Measurements from ENCODE around the gene LAPTM4A.

LAPTM4A gene

GRCh38 chr2:20051532-20052228 lies at the start of gene LAPTM4A:
LAPTM4A (minus strand) TSS chr2:20051628; CDS start chr2:20051520, 108 bp downstream.
- peak within 1 kb of the TSS; percentile 85 for H3K4me3 ChIP-seq (ENCODE audit: low read depth, low read length)
- no peaks in the 10 kb centered on the region for H3K9me3 ChIP-seq (ENCODE audit: control insufficient read depth, insufficient read depth, low read length)
- H3K4me1 ChIP-seq (ENCODE audit: control insufficient read depth, insufficient read depth, low read length) = peaks cover 21% of the 10 kb centered on the region
- H3K9ac ChIP-seq (ENCODE audit: low read depth, low read length) = peak within 1 kb of the TSS; percentile 95
- no peaks in the 10 kb centered on the region for H3K36me3 ChIP-seq (ENCODE audit: control insufficient read depth, insufficient read depth, low read length)
- peak within 1 kb of the TSS; percentile 89 for H3K27ac ChIP-seq (ENCODE audit: low read depth, low read length)
- no peaks in the 10 kb centered on the region; the same call in 1 of the 2 replicates for H3K27me3 ChIP-seq (ENCODE audit: control insufficient read depth, insufficient read depth, low read length)

- Histone ChIP-seq H3K27me3 (ENCODE audit: control insufficient read depth, insufficient read depth, low read length) (0 out of 2 replicates have a peak, but pooled peaks cover 3% of the 10 kb centered on the region), H3K9ac (ENCODE audit: low read depth, low read length) (no peak overlapping the region), H3K27ac (ENCODE audit: low read depth, low read length) (no peak overlapping the region), H3K9me3 (ENCODE audit: control insufficient read depth, insufficient read depth, low read length) (no peaks in the 10 kb centered on the region), H3K4me3 (ENCODE audit: low read depth, low read length) (no peak overlapping the region), H3K4me1 (ENCODE audit: control insufficient read depth, insufficient read depth, low read length) (no peaks in the 10 kb centered on the region), H3K36me3 (ENCODE audit: control insufficient read depth, insufficient read depth, low read length) (no peaks in the 10 kb centered on the region)
Measured at GRCh38 chr2:20100711-20101110, 49.3 kb upstream of the LAPTM4A start.

- Histone ChIP-seq H3K9ac (ENCODE audit: low read depth, low read length) (no peak overlapping the region), H3K36me3 (ENCODE audit: control insufficient read depth, insufficient read depth, low read length) (no peaks in the 10 kb centered on the region), H3K4me1 (ENCODE audit: control insufficient read depth, insufficient read depth, low read length) (no peaks in the 10 kb centered on the region), H3K27me3 (ENCODE audit: control insufficient read depth, insufficient read depth, low read length) (no peaks in the 10 kb centered on the region), H3K9me3 (ENCODE audit: control insufficient read depth, insufficient read depth, low read length) (no peaks in the 10 kb centered on the region), H3K4me3 (ENCODE audit: low read depth, low read length) (no peak overlapping the region), H3K27ac (ENCODE audit: low read depth, low read length) (no peak overlapping the region)
Measured at GRCh38 chr2:20099780-20100179, 48.4 kb upstream of the LAPTM4A start.

GRCh38 chr2:20097889-20098714 lies 46.7 kb upstream of the LAPTM4A start:
- Histone ChIP-seq H3K9me3 (ENCODE audit: control insufficient read depth, insufficient read depth, low read length) (no peaks in the 10 kb centered on the region), H3K27ac (ENCODE audit: low read depth, low read length) (no peak overlapping the region), H3K4me3 (ENCODE audit: low read depth, low read length) (no peak overlapping the region), H3K4me1 (ENCODE audit: control insufficient read depth, insufficient read depth, low read length) (peaks cover 12% of the 10 kb centered on the region; the same call in 1 of the 2 replicates), H3K36me3 (ENCODE audit: control insufficient read depth, insufficient read depth, low read length) (no peaks in the 10 kb centered on the region), H3K9ac (ENCODE audit: low read depth, low read length) (no peak overlapping the region), H3K27me3 (ENCODE audit: control insufficient read depth, insufficient read depth, low read length) (no peaks in the 10 kb centered on the region)

GRCh38 chr2:20095469-20095868 lies 44.0 kb upstream of the LAPTM4A start:
- Histone ChIP-seq H3K4me3 (ENCODE audit: low read depth, low read length) (no peak overlapping the region), H3K9ac (ENCODE audit: low read depth, low read length) (no peak overlapping the region), H3K27ac (ENCODE audit: low read depth, low read length) (no peak overlapping the region), H3K27me3 (ENCODE audit: control insufficient read depth, insufficient read depth, low read length) (no peaks in the 10 kb centered on the region), H3K9me3 (ENCODE audit: control insufficient read depth, insufficient read depth, low read length) (no peaks in the 10 kb centered on the region), H3K4me1 (ENCODE audit: control insufficient read depth, insufficient read depth, low read length) (peaks cover 12% of the 10 kb centered on the region; the same call in 1 of the 2 replicates), H3K36me3 (ENCODE audit: control insufficient read depth, insufficient read depth, low read length) (no peaks in the 10 kb centered on the region)

- no peaks in the 10 kb centered on the region for H3K9me3 ChIP-seq (ENCODE audit: control insufficient read depth, insufficient read depth, low read length)
- no peaks in the 10 kb centered on the region for H3K27me3 ChIP-seq (ENCODE audit: control insufficient read depth, insufficient read depth, low read length)
- H3K4me1 ChIP-seq (ENCODE audit: control insufficient read depth, insufficient read depth, low read length) = peaks cover 12% of the 10 kb centered on the region; the same call in 1 of the 2 replicates
- H3K27ac ChIP-seq (ENCODE audit: low read depth, low read length) = no peak overlapping the region
- H3K9ac ChIP-seq (ENCODE audit: low read depth, low read length) = no peak overlapping the region
- H3K4me3 ChIP-seq (ENCODE audit: low read depth, low read length) = no peak overlapping the region
- no peaks in the 10 kb centered on the region for H3K36me3 ChIP-seq (ENCODE audit: control insufficient read depth, insufficient read depth, low read length)
Measured at GRCh38 chr2:20094955-20095354, 43.5 kb upstream of the LAPTM4A start.

GRCh38 chr2:20094142-20094755 lies 42.8 kb upstream of the LAPTM4A start:
- H3K9me3 ChIP-seq (ENCODE audit: control insufficient read depth, insufficient read depth, low read length) = no peaks in the 10 kb centered on the region
- H3K4me3 ChIP-seq (ENCODE audit: low read depth, low read length) = no peak overlapping the region
- H3K36me3 ChIP-seq (ENCODE audit: control insufficient read depth, insufficient read depth, low read length) = no peaks in the 10 kb centered on the region
- H3K9ac ChIP-seq (ENCODE audit: low read depth, low read length) = no peak overlapping the region; the same call in 1 of the 2 replicates
- H3K4me1 ChIP-seq (ENCODE audit: control insufficient read depth, insufficient read depth, low read length) = peaks cover 19% of the 10 kb centered on the region; the same call in 1 of the 2 replicates
- H3K27me3 ChIP-seq (ENCODE audit: control insufficient read depth, insufficient read depth, low read length) = no peaks in the 10 kb centered on the region
- no peak overlapping the region for H3K27ac ChIP-seq (ENCODE audit: low read depth, low read length)

- H3K4me3 ChIP-seq (ENCODE audit: low read depth, low read length) = no peak overlapping the region
- H3K27ac ChIP-seq (ENCODE audit: low read depth, low read length) = peak overlapping the region; percentile 38
- H3K27me3 ChIP-seq (ENCODE audit: control insufficient read depth, insufficient read depth, low read length) = no peaks in the 10 kb centered on the region
- peaks cover 19% of the 10 kb centered on the region; the same call in 1 of the 2 replicates for H3K4me1 ChIP-seq (ENCODE audit: control insufficient read depth, insufficient read depth, low read length)
- no peak overlapping the region; the same call in 1 of the 2 replicates for H3K9ac ChIP-seq (ENCODE audit: low read depth, low read length)
- H3K36me3 ChIP-seq (ENCODE audit: control insufficient read depth, insufficient read depth, low read length) = no peaks in the 10 kb centered on the region
- H3K9me3 ChIP-seq (ENCODE audit: control insufficient read depth, insufficient read depth, low read length) = no peaks in the 10 kb centered on the region
Measured at GRCh38 chr2:20093263-20094141, 42.1 kb upstream of the LAPTM4A start.

GRCh38 chr2:20092901-20093235 lies 41.4 kb upstream of the LAPTM4A start:
- peaks cover 19% of the 10 kb centered on the region; the same call in 1 of the 2 replicates for H3K4me1 ChIP-seq (ENCODE audit: control insufficient read depth, insufficient read depth, low read length)
- H3K36me3 ChIP-seq (ENCODE audit: control insufficient read depth, insufficient read depth, low read length) = no peaks in the 10 kb centered on the region
- H3K9ac ChIP-seq (ENCODE audit: low read depth, low read length) = no peak overlapping the region
- no peaks in the 10 kb centered on the region for H3K27me3 ChIP-seq (ENCODE audit: control insufficient read depth, insufficient read depth, low read length)
- no peak overlapping the region for H3K4me3 ChIP-seq (ENCODE audit: low read depth, low read length)
- H3K9me3 ChIP-seq (ENCODE audit: control insufficient read depth, insufficient read depth, low read length) = no peaks in the 10 kb centered on the region
- peak overlapping the region; percentile 38 for H3K27ac ChIP-seq (ENCODE audit: low read depth, low read length)

- no peaks in the 10 kb centered on the region for H3K27me3 ChIP-seq (ENCODE audit: control insufficient read depth, insufficient read depth, low read length)
- H3K9ac ChIP-seq (ENCODE audit: low read depth, low read length) = no peak overlapping the region
- no peak overlapping the region for H3K27ac ChIP-seq (ENCODE audit: low read depth, low read length)
- H3K36me3 ChIP-seq (ENCODE audit: control insufficient read depth, insufficient read depth, low read length) = no peaks in the 10 kb centered on the region
- no peak overlapping the region for H3K4me3 ChIP-seq (ENCODE audit: low read depth, low read length)
- H3K9me3 ChIP-seq (ENCODE audit: control insufficient read depth, insufficient read depth, low read length) = no peaks in the 10 kb centered on the region
- peaks cover 19% of the 10 kb centered on the region; the same call in 1 of the 2 replicates for H3K4me1 ChIP-seq (ENCODE audit: control insufficient read depth, insufficient read depth, low read length)
Measured at GRCh38 chr2:20092226-20092900, 40.9 kb upstream of the LAPTM4A start.

Data from HUES48 (cell line).